NCI-H1092 (cell line): ENCODE measurements around the gene SYT1.

Experiments
- DNase-seq: peaks from one replicate; lab custom pipeline; 2025; lab: John Stamatoyannopoulos, UW

Gene SYT1

GRCh38 chr12:78891646-78892353 lies 27.2 kb downstream of the SYT1 start:
- DNase-seq = no peak

GRCh38 chr12:78898416-78898815 lies 33.8 kb downstream of the SYT1 start:
- DNase-seq = peak; percentile 75

DNA sequence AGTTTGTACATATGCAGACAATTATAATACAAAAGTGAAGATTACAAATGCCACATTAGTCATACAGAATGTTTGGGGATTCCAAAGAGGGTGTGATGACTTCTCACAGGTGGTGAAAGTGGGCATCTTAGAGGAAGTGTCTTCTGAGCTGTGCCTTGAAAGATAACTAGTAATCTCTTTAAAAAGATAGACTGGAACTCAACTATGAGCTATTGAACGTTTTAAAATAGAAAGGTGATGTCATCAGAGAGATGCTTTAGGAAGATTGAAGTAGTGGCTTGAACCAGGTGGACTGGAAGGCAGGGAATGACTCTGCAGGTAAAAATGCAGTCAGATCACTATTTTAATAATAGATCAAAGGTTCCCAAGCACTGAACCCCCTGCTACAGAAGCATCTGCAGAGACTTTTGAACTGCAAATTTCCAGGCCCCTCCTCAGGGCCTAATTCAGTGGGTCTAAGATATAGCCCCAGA lies 50.3 kb downstream of the SYT1 start:
- DNase-seq = no peak

DNA sequence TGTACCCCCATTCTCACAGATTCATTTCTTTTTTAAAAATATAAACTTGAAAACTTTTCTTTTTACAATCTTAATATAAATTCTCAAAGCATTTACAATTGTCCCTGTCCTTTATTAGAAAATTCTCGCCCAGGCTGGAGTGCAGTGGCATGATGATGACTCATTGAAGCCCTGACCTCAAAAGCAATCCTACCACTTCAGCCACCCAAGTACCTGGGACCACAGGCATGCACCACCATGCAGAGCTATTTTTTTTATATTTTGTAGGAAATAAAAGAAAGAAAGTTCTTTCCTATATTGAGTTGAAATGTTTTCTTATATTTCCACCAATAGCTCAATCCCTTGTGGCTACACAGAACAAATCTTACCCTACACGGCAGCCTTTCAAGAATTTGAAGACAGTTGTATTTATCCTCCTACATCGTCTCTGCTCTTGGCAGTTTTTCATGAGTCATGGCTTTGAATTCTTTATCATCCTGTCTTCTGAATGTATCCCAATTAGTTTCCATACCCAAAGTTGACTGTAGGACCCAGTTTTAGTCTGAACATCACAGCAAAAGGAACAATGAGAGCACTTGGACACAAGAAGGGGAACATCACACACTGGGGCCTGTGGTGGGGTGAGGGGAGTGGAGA lies 52.4 kb downstream of the SYT1 start:
- no peak for DNase-seq

- DNase-seq = no peak
These were observed 52.9 kb downstream of the SYT1 start for GRCh38 chr12:78917513-78917912.

- DNase-seq = no peak
These were observed 53.7 kb downstream of the SYT1 start for GRCh38 chr12:78918268-78918667.

GRCh38 chr12:78928200-78929074 lies 63.9 kb downstream of the SYT1 start:
- DNase-seq = no peak

- DNase-seq = no peak
These were observed 64.5 kb downstream of the SYT1 start for GRCh38 chr12:78929075-78929418.

DNA sequence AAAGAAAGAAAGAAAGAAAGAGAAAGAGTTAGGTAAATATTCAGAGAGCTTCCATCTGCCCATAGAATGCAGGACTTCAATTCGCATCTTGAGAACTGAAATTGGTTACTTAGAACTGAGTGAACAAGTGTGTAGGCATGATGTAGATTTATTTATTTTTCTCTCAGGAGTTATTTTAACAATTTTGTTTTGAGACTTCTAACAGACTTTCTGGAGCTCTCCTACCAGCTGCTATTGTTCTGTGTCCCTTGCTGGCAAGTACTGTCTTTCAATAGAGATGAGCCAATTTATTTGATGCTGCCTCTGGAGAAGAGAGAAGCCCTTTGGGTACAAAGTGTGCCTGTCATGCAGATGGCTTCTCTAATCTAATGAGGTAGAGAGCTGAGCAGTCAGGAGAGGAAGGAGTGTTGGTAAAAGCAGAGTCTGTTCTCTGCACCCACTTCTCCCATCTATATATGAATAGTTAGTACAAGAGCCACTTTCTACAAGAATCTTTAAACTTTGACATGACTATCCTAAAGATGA lies 67.0 kb downstream of the SYT1 start:
- DNase-seq = no peak

DNA sequence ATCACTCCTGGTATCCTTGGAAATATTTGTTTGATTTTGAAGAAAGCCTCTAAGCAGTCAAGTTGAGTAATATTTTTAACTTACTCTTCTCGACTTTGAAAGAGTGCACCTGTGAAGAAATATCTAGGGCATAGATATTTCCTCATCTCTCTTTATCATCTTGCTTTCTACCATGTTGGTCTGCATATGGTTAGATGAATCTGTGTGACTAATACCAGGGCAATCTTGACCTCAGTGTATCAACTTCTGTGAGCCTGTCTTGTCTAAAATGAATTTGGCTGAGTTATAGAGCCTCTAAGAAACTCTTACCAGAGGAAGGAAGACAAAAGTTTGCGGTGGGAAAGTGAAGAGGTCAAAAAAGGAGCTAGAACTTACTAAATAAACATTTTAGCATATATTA lies 68.4 kb downstream of the SYT1 start:
- no peak for DNase-seq

DNA sequence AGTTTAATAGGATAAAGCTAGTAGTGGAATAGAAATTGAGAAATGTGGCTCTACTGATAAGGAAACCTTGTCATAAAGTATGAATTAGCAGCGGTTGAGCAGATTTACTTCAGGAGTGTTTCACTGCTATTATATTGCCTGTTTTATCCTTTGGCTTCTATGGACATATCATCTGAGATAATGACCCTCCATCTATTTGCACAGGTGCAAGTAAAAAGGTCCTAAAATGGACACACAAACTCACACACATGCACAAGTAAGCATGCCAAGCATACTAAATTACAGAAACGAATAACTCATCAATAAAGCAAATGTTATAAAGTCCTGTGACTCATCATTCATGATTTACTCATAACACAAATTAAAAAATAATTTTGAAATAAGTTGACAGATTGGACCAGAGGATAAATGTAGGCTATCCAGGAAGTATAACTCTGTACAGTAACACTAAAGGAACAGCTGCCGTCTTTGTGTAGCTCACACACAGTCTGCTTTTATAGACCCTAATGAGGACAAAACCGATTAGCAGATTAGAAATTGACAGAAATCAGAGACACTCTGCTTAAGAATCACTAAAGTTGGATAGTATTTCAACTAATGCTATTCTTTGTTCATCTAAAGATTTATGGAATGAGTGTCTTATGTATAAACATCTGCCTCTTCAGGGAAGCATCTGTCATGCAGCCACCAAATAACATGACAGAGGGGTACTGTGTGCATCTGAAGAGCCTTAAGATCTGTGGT lies 73.9 kb downstream of the SYT1 start:
- DNase-seq = peak; percentile 78

DNA sequence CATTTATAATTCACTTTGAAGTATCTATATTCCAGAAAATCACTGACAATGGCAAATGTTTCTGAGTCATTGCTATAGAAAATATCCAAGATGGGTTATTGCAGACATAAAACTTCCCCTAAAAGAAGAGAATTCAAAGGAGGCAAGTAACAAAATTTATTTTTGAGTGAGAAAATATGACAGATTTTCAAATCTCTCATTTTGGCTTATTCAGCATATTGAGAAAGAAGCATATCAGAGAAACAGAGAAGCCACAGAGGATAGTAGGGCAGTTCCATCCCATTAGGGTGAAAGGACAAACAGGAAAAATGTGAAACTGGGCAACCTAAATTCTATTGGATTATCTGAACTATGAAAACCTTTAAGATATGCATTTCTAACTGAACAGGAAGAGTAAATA lies 85.0 kb downstream of the SYT1 start:
- no peak for DNase-seq

GRCh38 chr12:78951803-78952551 lies 87.4 kb downstream of the SYT1 start:
- peak; percentile 57 for DNase-seq

- DNase-seq = no peak
These were observed 88.0 kb downstream of the SYT1 start for GRCh38 chr12:78952552-78952929.

GRCh38 chr12:78958941-78959340 lies 94.4 kb downstream of the SYT1 start:
- no peak for DNase-seq

DNA sequence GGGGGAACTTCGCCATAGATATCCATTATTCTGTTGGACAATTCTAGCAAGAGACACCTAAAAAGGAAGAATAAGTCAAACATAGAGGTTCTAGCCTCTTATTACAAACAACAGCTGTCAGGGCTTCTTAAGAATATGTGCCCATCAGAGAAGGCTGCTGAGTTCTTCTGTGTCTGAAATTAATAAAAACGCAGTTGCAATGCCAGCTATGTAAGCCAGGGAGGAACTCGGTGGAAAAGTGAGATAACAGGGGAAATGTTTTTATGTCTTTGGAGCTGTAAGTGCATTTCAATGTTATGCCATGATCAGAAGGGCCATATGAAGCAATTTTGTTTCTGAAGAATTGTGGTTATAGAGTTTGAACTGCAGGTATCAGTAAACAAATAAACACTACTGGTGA lies 95.0 kb downstream of the SYT1 start:
- DNase-seq = no peak

DNA sequence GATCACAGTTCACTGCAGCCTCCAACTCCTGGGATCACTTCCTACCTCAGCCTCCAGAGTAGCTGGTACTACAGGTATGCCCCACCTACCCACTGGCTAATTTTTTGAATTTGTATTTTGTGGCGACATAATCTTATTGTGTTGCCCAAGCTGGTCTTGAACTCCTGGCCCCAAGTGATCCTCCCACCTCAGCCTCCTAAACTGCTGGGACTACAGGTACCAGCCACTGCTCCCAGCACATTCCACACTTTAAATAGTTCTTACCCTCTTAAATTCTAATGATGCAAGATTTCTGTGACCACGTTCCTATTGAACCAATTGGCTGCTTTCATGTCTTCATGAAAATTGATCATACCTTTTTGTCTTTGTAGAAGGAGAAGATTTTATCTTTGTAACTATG lies 96.6 kb downstream of the SYT1 start:
- DNase-seq = no peak

- DNase-seq = no peak
These were observed 99.1 kb downstream of the SYT1 start for GRCh38 chr12:78963439-78964227.

DNA sequence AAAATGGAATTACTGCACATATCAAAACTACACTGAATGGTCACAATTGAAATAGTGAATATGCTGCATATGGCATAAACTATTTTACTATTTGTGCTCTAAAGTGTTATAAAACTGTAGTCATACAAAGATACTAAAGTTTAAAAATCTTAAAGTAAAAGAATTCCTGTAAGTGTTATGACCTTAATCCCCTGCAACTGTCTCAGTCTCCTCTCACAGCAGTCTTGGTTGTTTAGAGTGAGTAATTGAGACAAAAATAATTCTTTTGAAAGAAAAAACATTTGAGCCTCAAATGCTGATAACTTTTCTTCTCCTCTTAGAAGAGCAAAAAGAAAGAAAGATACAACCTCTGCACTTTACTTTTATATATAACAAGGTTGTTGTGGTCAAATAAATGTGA lies 99.9 kb downstream of the SYT1 start:
- DNase-seq = no peak

DNA sequence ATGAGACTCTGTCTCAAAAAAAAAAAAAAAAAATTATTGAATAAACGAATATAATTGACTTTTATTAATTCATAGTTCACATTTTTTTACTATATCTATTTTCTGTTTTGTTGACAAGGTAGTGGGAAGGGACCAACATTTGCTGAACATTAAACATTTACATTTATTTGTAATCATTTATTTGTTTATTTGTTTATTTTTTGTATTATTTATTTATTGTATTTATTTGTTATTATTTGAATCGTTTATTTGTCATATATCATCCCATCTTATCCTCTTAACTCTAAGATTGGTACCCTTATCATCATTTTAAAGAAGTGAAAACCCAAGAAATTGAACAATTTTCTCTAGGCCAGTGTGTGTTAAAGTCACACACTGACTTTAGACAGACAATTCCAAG lies 101.5 kb downstream of the SYT1 start:
- no peak for DNase-seq

GRCh38 chr12:78966926-78967325 lies 102.4 kb downstream of the SYT1 start:
- no peak for DNase-seq
